Neural progenitor cell (in vitro differentiated cells): ENCODE data around the gene PARP8. TPM values are rescaled to one million over a fixed set of nuclear protein-coding genes. Genes with fewer than 3 reads are reported as not detected.
A peak's percentile ranks its signal among the peaks of the same experiment; 100 is the strongest.
"Not testable (repeated sequence)": the region's sequence is repeated elsewhere in the genome, so short reads cannot be mapped to it uniquely, and the experiment has no call there.

Experiments used
- DNase-seq: peaks from one replicate; pipeline ENCODE4 v3.0.0-alpha.2; 2016; ENCODE audit warnings: low spot score
- H2AFZ ChIP-seq: fragments of 200-600 bp; sonication (generic); replicated peaks from 2 replicates; pipeline ENCODE4 v1.6.1; 2016; ENCODE audit warnings: antibody characterized with exemption
- H3F3A ChIP-seq: fragments of 200-600 bp; sonication (generic); 2 replicates; pipeline ENCODE4 v1.6.1; 2016; ENCODE audit warnings: antibody characterized with exemption, low read depth
- H3K27ac ChIP-seq: fragments of 200-600 bp; sonication (generic); 2 replicates; pipeline ENCODE4 v1.5.1; 2016; ENCODE audit warnings: mild to moderate bottlenecking
- H3K27me3 ChIP-seq: fragments of 200-600 bp; sonication (generic); 2 replicates; pipeline ENCODE4 v1.6.1; 2016; ENCODE audit warnings: mild to moderate bottlenecking, moderate library complexity
- H3K36me3 ChIP-seq: fragments of 200-600 bp; sonication (generic); 2 replicates; pipeline ENCODE4 v1.5.1; 2016
- H3K4me1 ChIP-seq: fragments of 200-600 bp; sonication (generic); 2 replicates; pipeline ENCODE4 v1.6.1; 2016; ENCODE audit warnings: mixed run types
- H3K4me2 ChIP-seq: fragments of 200-600 bp; sonication (generic); 2 replicates; pipeline ENCODE4 v1.6.1; 2016
- H3K4me3 ChIP-seq: fragments of 200-600 bp; sonication (generic); 2 replicates; pipeline ENCODE4 v1.5.1; 2016
- H3K79me2 ChIP-seq: fragments of 200-600 bp; sonication (generic); 2 replicates; pipeline ENCODE4 v1.6.1; 2016; ENCODE audit warnings: low read depth
- H3K9ac ChIP-seq: fragments of 200-600 bp; sonication (generic); 2 replicates; pipeline ENCODE4 v1.6.1; 2016
- H3K9me3 ChIP-seq: fragments of 200-600 bp; sonication (generic); 2 replicates; pipeline ENCODE4 v1.5.1; 2016; ENCODE audit warnings: low read depth
- H4K20me1 ChIP-seq: fragments of 200-600 bp; sonication (generic); 2 replicates; pipeline ENCODE4 v1.6.1; 2016; ENCODE audit warnings: low read depth
- H3K27ac Mint-ChIP-seq: 3 replicates; pipeline ENCODE4 v1.8.0; 2021; ENCODE audit warnings: mixed read lengths
- H3K27me3 Mint-ChIP-seq: 2 replicates; pipeline ENCODE4 v1.8.0; 2022; ENCODE audit warnings: low read depth, mild to moderate bottlenecking, inconsistent platforms, moderate library complexity, mixed read lengths; ENCODE audit not compliant: insufficient read depth
- H3K36me3 Mint-ChIP-seq: 3 replicates; pipeline ENCODE4 v1.8.0; 2021; ENCODE audit warnings: mixed read lengths
- H3K4me1 Mint-ChIP-seq: 3 replicates; pipeline ENCODE4 v1.8.0; 2021; ENCODE audit warnings: mixed read lengths
- H3K4me3 Mint-ChIP-seq: 3 replicates; pipeline ENCODE4 v1.8.0; 2021; ENCODE audit warnings: mild to moderate bottlenecking, moderate library complexity, mixed read lengths
- H3K9me3 Mint-ChIP-seq: 3 replicates; pipeline ENCODE4 v1.8.0; 2020; ENCODE audit warnings: mixed read lengths
- EZH2 ChIP-seq: fragments of 200-600 bp; sonication (generic); IDR thresholded peaks from 2 replicates; pipeline ENCODE4 v1.6.1; 2017; ENCODE audit warnings: antibody characterized with exemption, mild to moderate bottlenecking, moderate library complexity
- EZH2phosphoT487 ChIP-seq: fragments of 200-600 bp; sonication (generic); IDR thresholded peaks from 2 replicates; pipeline ENCODE4 v1.6.1; 2017; ENCODE audit warnings: antibody characterized with exemption
- total RNA-seq: library from RNA; depleted of rRNA; stranded (reverse); fragments of >200 nt; gene quantifications from 2 replicates; pipeline ENCODE4 v1.2.3, GENCODE V29; 2015; ENCODE audit warnings: low replicate concordance
- TF ChIP-seq, protein P1 (sequence below): fragments of 200-600 bp; sonication (generic); IDR thresholded peaks from 2 replicates; pipeline ENCODE4 v1.5.1; 2017; ENCODE audit warnings: antibody characterized with exemption, mild to moderate bottlenecking

The PARP8 gene
- total RNA-seq, 1 donor from 2014 or later = 38.9 TPM

- Mint-ChIP-seq H3K36me3 (peaks cover 10% of the 10 kb centered on the region), H3K4me1 (peaks cover 14% of the 10 kb centered on the region), H3K4me3 (no peak overlapping the region), H3K27ac (no peak overlapping the region), H3K9me3 (no peaks in the 10 kb centered on the region), H3K27me3 (no peaks in the 10 kb centered on the region)
- peaks cover 52% of the 10 kb centered on the region for H3K4me1 ChIP-seq
- no peak overlapping the region for H3K9ac ChIP-seq
- H3K27me3 ChIP-seq = no peaks in the 10 kb centered on the region
- no peak for TF ChIP-seq EZH2
- TF ChIP-seq, protein P1, sequence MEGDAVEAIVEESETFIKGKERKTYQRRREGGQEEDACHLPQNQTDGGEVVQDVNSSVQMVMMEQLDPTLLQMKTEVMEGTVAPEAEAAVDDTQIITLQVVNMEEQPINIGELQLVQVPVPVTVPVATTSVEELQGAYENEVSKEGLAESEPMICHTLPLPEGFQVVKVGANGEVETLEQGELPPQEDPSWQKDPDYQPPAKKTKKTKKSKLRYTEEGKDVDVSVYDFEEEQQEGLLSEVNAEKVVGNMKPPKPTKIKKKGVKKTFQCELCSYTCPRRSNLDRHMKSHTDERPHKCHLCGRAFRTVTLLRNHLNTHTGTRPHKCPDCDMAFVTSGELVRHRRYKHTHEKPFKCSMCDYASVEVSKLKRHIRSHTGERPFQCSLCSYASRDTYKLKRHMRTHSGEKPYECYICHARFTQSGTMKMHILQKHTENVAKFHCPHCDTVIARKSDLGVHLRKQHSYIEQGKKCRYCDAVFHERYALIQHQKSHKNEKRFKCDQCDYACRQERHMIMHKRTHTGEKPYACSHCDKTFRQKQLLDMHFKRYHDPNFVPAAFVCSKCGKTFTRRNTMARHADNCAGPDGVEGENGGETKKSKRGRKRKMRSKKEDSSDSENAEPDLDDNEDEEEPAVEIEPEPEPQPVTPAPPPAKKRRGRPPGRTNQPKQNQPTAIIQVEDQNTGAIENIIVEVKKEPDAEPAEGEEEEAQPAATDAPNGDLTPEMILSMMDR = no peak
- no peak for TF ChIP-seq EZH2phosphoT487
- no peaks in the 10 kb centered on the region for H3K9me3 ChIP-seq
- no peak overlapping the region for H3K4me3 ChIP-seq
- no peak for DNase-seq
- H3K79me2 ChIP-seq = peaks cover 99% of the 10 kb centered on the region
- no peaks in the 10 kb centered on the region for H3F3A ChIP-seq
- peaks cover 38% of the 10 kb centered on the region for H4K20me1 ChIP-seq
- no peak overlapping the region for H3K27ac ChIP-seq
- H3K36me3 ChIP-seq = no peaks in the 10 kb centered on the region
- no peak overlapping the region for H2AFZ ChIP-seq
- H3K4me2 ChIP-seq = no peak overlapping the region
Measured at GRCh38 chr5:50675385-50675784, 8.9 kb downstream of the PARP8 start.

DNA sequence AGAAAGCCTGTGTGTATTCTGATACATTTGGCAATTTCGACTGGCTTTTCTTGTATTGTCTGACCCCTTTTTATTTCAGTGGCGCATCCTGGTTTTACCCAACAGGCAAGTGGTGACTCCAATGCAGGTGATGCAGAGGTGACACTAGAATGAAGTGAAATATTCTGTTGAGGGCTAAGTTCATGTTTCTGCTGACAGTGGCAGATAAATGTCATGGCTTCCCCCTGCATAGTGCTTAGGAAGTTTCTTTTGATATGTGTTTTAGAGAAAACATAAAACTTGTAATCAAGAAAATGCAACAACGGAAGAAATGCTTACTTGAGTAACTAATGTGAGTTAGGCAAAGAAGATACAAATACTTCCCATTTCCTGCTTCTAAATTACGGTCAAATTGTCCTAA is 13.1 kb downstream of the PARP8 start:
- H3F3A ChIP-seq = peaks cover 18% of the 10 kb centered on the region
- DNase-seq, H3K4me2 ChIP-seq, H3K4me3 Mint-ChIP-seq, H4K20me1 ChIP-seq, H3K9me3 ChIP-seq, H3K4me1 Mint-ChIP-seq, H3K27me3 ChIP-seq, H3K9ac ChIP-seq, H3K9me3 Mint-ChIP-seq, H2AFZ ChIP-seq, H3K27ac ChIP-seq, H3K27me3 Mint-ChIP-seq, H3K4me3 ChIP-seq, H3K36me3 Mint-ChIP-seq, H3K36me3 ChIP-seq, H3K27ac Mint-ChIP-seq: not testable (repeated sequence)
- H3K4me1 ChIP-seq = peaks cover 45% of the 10 kb centered on the region
- H3K79me2 ChIP-seq = peaks cover 91% of the 10 kb centered on the region

DNA sequence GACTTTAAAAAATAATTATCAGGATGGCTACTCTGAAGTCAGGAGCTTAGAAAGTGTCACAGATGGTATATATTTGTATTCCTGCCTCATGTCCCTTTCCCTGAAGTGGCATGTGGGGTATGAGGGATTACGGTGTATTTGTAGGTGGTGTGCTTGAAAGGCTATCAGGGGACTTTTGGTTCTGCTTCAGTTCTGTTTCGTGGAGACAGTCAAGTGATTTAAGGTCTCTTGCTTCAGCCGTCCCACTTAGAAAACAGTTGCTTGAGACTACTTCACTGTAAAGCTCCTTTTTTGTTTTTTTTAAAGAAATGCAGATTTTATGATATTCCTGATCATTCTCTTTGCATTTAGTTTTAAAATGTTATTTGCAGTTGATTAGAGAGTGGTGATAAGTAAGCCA is 18.3 kb downstream of the PARP8 start:
- Mint-ChIP-seq H3K36me3 (peaks cover 21% of the 10 kb centered on the region), H3K4me1 (no peaks in the 10 kb centered on the region), H3K9me3 (peaks cover 24% of the 10 kb centered on the region), H3K27me3 (peaks cover 3% of the 10 kb centered on the region), H3K27ac (no peak overlapping the region), H3K4me3 (no peak overlapping the region)
- Histone ChIP-seq H2AFZ (no peak overlapping the region), H3K79me2 (peaks cover 85% of the 10 kb centered on the region), H3K4me3 (no peak overlapping the region), H3K4me1 (peaks cover 18% of the 10 kb centered on the region), H3K36me3 (no peaks in the 10 kb centered on the region), H3K9me3 (no peaks in the 10 kb centered on the region), H4K20me1 (no peaks in the 10 kb centered on the region), H3K9ac (no peak overlapping the region), H3K27ac (peak overlapping the region; percentile 84), H3K27me3 (no peaks in the 10 kb centered on the region), H3F3A (peaks cover 32% of the 10 kb centered on the region), H3K4me2 (no peak overlapping the region)
- DNase-seq = no peak
- TF ChIP-seq EZH2 (no peak), EZH2phosphoT487 (no peak)
- TF ChIP-seq, protein P1 = no peak

DNA sequence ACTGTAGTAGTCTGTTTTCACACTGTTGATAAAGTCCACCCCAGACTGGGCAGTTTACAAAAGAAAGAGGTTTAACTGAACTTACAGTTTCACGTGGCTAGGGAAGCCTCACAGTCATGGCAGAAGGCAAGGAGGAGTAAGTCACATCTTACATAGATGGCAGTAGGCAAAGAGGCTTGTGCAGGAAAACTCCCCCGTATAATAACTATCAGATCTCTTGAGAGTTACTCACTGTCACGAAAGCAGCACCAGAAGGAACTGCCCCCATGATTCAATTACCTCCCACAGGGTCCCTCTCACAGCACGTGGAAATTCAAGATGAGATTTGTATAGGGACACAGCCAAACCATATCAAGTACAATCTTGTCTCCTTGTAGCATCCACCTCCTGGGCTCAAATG is 21.1 kb downstream of the PARP8 start:
- Histone ChIP-seq H3K4me2 (no peak overlapping the region), H3F3A (peaks cover 27% of the 10 kb centered on the region), H3K4me3 (no peak overlapping the region), H3K36me3 (no peaks in the 10 kb centered on the region), H3K27me3 (no peaks in the 10 kb centered on the region), H3K9ac (no peak overlapping the region), H3K79me2 (peaks cover 77% of the 10 kb centered on the region), H3K27ac (no peak overlapping the region), H3K4me1 (peaks cover 30% of the 10 kb centered on the region), H3K9me3 (no peaks in the 10 kb centered on the region), H4K20me1 (no peaks in the 10 kb centered on the region), H2AFZ (no peak overlapping the region)
- H3K27me3 Mint-ChIP-seq = peaks cover 5% of the 10 kb centered on the region
- TF ChIP-seq EZH2 = no peak
- TF ChIP-seq EZH2phosphoT487 = no peak
- TF ChIP-seq, protein P1 = no peak
- H3K4me1 Mint-ChIP-seq = no peaks in the 10 kb centered on the region
- DNase-seq = no peak
- H3K4me3 Mint-ChIP-seq = no peak overlapping the region
- peaks cover 23% of the 10 kb centered on the region for H3K36me3 Mint-ChIP-seq
- no peak overlapping the region for H3K27ac Mint-ChIP-seq
- H3K9me3 Mint-ChIP-seq = peaks cover 24% of the 10 kb centered on the region
